ENCODE measurements around the gene FYB2.

Gene FYB2

GRCh38 chr1:56819387-56819899, at the start of gene FYB2:
TSS of gene FYB2 (minus strand) at chr1:56819404. CDS start at chr1:56819290, 114 bp downstream.
- DNase-seq: no peak

GRCh38 chr1:56868761-56869160, 49.6 kb upstream of the FYB2 start:
- no peak for DNase-seq

- DNase-seq: no peak
Measured at GRCh38 chr1:56867491-56867890, 48.3 kb upstream of the FYB2 start.

- no peak for DNase-seq
Measured at GRCh38 chr1:56866656-56867055, 47.5 kb upstream of the FYB2 start.

- no peak for DNase-seq
Measured at GRCh38 chr1:56864430-56864829, 45.2 kb upstream of the FYB2 start.

GRCh38 chr1:56863265-56863992, 44.2 kb upstream of the FYB2 start:
- DNase-seq: no peak

- DNase-seq: no peak
Measured at GRCh38 chr1:56859287-56859686, 40.1 kb upstream of the FYB2 start.

- no peak for DNase-seq
Measured at GRCh38 chr1:56856186-56856585, 37.0 kb upstream of the FYB2 start.

- DNase-seq: no peak
Measured at GRCh38 chr1:56855190-56855589, 36.0 kb upstream of the FYB2 start.

- DNase-seq: no peak
Measured at GRCh38 chr1:56854521-56855099, 35.4 kb upstream of the FYB2 start, which contains the start of gene C8A. TSS of gene C8A (plus strand) at chr1:56854797. CDS start at chr1:56854902, 105 bp downstream.

- no peak for DNase-seq
Measured at GRCh38 chr1:56852476-56852875, 33.3 kb upstream of the FYB2 start.

- no peak for DNase-seq
Measured at GRCh38 chr1:56850922-56851321, 31.7 kb upstream of the FYB2 start.

- no peak for DNase-seq
Measured at GRCh38 chr1:56850411-56850810, 31.2 kb upstream of the FYB2 start.

GRCh38 chr1:56849750-56850149, 30.5 kb upstream of the FYB2 start:
- DNase-seq: no peak

GRCh38 chr1:56845343-56845742, 26.1 kb upstream of the FYB2 start:
- no peak for DNase-seq

- DNase-seq: no peak
Measured at GRCh38 chr1:56844545-56845136, 25.4 kb upstream of the FYB2 start.

- no peak for DNase-seq
Measured at GRCh38 chr1:56843544-56843943, 24.3 kb upstream of the FYB2 start.

- DNase-seq: no peak
Measured at GRCh38 chr1:56838759-56839158, 19.6 kb upstream of the FYB2 start.

GRCh38 chr1:56837244-56837939, 18.2 kb upstream of the FYB2 start:
- no peak for DNase-seq

- DNase-seq: no peak
Measured at GRCh38 chr1:56836359-56836758, 17.2 kb upstream of the FYB2 start.

GRCh38 chr1:56835657-56836056, 16.5 kb upstream of the FYB2 start:
- no peak for DNase-seq

- no peak for DNase-seq
Measured at GRCh38 chr1:56834137-56834900, 15.1 kb upstream of the FYB2 start.

- no peak for DNase-seq
Measured at GRCh38 chr1:56833088-56833487, 13.9 kb upstream of the FYB2 start.

Measured in DMS 273 treated with DMSO at 0.1 percent for 48 hours (cell line).